Tibial nerve (tissue), 4 donors: ENCODE measurements around the gene CITED1. TPM values are rescaled to one million over a fixed set of nuclear protein-coding genes. Genes with fewer than 3 reads are reported as not detected.

Experiments
- DNase-seq, 2 donors: peaks; one replicate each; pipeline ENCODE4 v3.0.0-alpha.2; 2019; ENCODE audit warnings: low spot score in 2 of 2
- H3K27ac ChIP-seq, 4 donors: fragments of 200-600 bp; sonication (generic) in 3 of 4; one replicate each; pipeline ENCODE4 v1.5.1; 2017 to 2019; ENCODE audit warnings: mild to moderate bottlenecking in 1 of 4
- H3K27me3 ChIP-seq, 2 donors: fragments of 200-600 bp; sonication (generic) in 1 of 2; one replicate each; pipeline versions ENCODE4 v1.5.1 to v1.6.0; 2017 to 2019
- H3K36me3 ChIP-seq, 3 donors: fragments of 200-600 bp; sonication (generic); one replicate each; pipeline ENCODE4 v1.5.1; 2018 to 2019
- H3K4me1 ChIP-seq, 4 donors: fragments of 200-600 bp; sonication (generic) in 3 of 4; one replicate each; pipeline ENCODE4 v1.5.1; 2017 to 2019
- H3K4me3 ChIP-seq, 4 donors: fragments of 200-600 bp; sonication (generic) in 3 of 4; one replicate each; pipeline ENCODE4 v1.5.1; 2017 to 2019; ENCODE audit warnings: mild to moderate bottlenecking in 1 of 4, moderate library complexity in 1 of 4
- H3K9me3 ChIP-seq, 4 donors: fragments of 200-600 bp; sonication (generic) in 3 of 4; one replicate each; pipeline ENCODE4 v1.5.1; 2017 to 2019
- EP300 ChIP-seq, 2 donors: sonication (generic); formaldehyde crosslinking; IDR thresholded peaks; one replicate each; pipeline ENCODE4 v1.6.1; 2017; ENCODE audit warnings: antibody characterized with exemption in 2 of 2, mild to moderate bottlenecking in 1 of 2
- POLR2A ChIP-seq, 2 donors: fragments of 450-650 bp; IDR thresholded peaks; one replicate each; pipeline ENCODE4 v1.6.1; 2017; ENCODE audit warnings: antibody characterized with exemption in 2 of 2, mild to moderate bottlenecking in 2 of 2, moderate library complexity in 2 of 2
- WGBS, 2 donors: methylation state at CpG; one replicate each; pipeline ENCODE4 v1.1.5; 2018; 5-methylcytosine and 5-hydroxymethylcytosine counted together
- total RNA-seq, 4 donors: library from RNA; depleted of rRNA; stranded (reverse); fragments of >200 nt; gene quantifications; one replicate each; pipeline ENCODE4 v1.1.0, GENCODE V29; 2016
- TF ChIP-seq, protein P1 (sequence below), 5 experiments: fragments of 200-600 bp in 3 of 5; fragments of 450-650 bp in 2 of 5; sonication (generic) in 3 of 5; IDR thresholded peaks; one replicate each; pipeline ENCODE4 v1.5.1; 2016 to 2019; ENCODE audit warnings: antibody characterized with exemption in 5 of 5, mild to moderate bottlenecking in 3 of 5, moderate library complexity in 2 of 5

The CITED1 gene
- total RNA-seq, 4 donors from 2014 or later = 0.60 to 1.7 (median 0.84) TPM; not detected in 1

DNA sequence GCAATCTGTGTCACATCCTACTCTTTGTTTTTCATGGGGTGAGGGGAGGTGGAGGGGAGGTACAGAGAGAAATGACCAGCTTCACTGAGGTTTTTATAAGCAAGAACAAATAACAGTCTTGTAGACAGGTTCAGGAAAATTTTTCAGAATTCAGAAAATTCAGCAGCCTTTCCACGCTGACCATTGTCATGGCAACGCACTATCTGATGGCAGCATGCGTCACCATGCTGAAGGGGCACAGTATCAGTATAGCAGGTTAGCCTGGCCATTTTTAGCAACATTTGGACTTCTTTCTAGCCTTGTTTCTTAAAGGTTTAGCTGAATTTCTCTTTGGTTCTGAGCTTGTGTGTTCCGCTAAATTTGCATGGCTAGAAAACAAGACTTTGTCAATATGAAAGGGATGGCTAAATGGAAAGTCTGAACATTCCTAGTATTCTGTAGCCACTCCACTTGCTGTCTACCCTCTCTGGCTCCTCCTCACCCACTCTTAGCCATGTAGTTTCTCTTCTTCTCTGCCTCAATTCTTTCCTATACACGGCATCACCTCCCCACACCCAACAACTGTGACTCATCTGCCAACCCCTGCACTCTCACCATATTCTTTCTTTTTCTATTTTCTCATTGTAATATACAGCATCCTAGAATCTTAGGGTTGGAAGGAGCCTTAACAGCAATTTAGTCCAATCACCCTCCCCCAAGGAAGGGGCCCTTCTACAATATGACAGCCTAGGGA is 42.7 kb upstream of the CITED1 start:
- peaks cover 0 to 11% (median 0%) of the 10 kb centered on the region in 3 donors for H3K36me3 ChIP-seq
- TF ChIP-seq EP300 (IDR thresholded peaks at IDR 0.05) = no peak
- TF ChIP-seq, protein P1, sequence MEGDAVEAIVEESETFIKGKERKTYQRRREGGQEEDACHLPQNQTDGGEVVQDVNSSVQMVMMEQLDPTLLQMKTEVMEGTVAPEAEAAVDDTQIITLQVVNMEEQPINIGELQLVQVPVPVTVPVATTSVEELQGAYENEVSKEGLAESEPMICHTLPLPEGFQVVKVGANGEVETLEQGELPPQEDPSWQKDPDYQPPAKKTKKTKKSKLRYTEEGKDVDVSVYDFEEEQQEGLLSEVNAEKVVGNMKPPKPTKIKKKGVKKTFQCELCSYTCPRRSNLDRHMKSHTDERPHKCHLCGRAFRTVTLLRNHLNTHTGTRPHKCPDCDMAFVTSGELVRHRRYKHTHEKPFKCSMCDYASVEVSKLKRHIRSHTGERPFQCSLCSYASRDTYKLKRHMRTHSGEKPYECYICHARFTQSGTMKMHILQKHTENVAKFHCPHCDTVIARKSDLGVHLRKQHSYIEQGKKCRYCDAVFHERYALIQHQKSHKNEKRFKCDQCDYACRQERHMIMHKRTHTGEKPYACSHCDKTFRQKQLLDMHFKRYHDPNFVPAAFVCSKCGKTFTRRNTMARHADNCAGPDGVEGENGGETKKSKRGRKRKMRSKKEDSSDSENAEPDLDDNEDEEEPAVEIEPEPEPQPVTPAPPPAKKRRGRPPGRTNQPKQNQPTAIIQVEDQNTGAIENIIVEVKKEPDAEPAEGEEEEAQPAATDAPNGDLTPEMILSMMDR (IDR thresholded peaks at IDR 0.05) = no peak
- no peak for TF ChIP-seq POLR2A (IDR thresholded peaks at IDR 0.05)
- WGBS, 2 donors = 92% methylated on average over 5 of the region's 5 CpGs

DNA sequence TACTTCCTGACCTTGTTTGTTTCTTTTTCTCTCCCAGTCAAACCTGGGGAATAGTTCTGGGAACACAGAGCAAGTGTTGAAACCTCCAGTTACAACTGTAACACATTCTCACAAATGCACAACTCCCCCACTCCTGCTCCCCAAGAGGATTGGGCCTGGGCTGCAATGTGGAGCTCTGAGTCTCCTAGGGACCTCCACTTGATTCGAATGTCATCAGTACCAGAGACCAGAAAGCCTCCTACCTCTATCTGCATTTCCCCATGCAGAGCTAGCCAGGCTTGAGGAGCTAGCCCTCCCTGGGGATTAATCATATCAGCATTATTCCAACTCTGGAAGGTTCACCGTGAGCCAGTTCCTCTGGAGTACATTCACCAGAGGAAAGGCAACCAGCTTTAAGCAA is 41.7 kb upstream of the CITED1 start:
- H3K4me3 ChIP-seq = no peak overlapping the region
- H3K36me3 ChIP-seq = peaks cover 0 to 11% (median 0%) of the 10 kb centered on the region in 3 donors
- 35 to 63% methylated on average over 2 of the region's 2 CpGs for WGBS, 2 donors
- no peaks in the 10 kb centered on the region for H3K9me3 ChIP-seq
- H3K4me1 ChIP-seq = no peaks in the 10 kb centered on the region
- peaks cover 0 to 12% of the 10 kb centered on the region in 2 donors for H3K27me3 ChIP-seq
- DNase-seq = no peak
- TF ChIP-seq, protein P1 (IDR thresholded peaks at IDR 0.05) = no peak
- peak in 1 of 2 donors; percentile 11 for TF ChIP-seq EP300 (IDR thresholded peaks at IDR 0.05)
- H3K27ac ChIP-seq = no peak overlapping the region

More for the DNA sequence above, 42.7 kb upstream of the CITED1 start:
- no peak overlapping the region for H3K4me3 ChIP-seq
- H3K9me3 ChIP-seq = no peaks in the 10 kb centered on the region
- DNase-seq = no peak
- no peaks in the 10 kb centered on the region for H3K4me1 ChIP-seq
- peaks cover 0 to 12% of the 10 kb centered on the region in 2 donors for H3K27me3 ChIP-seq
- no peak overlapping the region for H3K27ac ChIP-seq

DNA sequence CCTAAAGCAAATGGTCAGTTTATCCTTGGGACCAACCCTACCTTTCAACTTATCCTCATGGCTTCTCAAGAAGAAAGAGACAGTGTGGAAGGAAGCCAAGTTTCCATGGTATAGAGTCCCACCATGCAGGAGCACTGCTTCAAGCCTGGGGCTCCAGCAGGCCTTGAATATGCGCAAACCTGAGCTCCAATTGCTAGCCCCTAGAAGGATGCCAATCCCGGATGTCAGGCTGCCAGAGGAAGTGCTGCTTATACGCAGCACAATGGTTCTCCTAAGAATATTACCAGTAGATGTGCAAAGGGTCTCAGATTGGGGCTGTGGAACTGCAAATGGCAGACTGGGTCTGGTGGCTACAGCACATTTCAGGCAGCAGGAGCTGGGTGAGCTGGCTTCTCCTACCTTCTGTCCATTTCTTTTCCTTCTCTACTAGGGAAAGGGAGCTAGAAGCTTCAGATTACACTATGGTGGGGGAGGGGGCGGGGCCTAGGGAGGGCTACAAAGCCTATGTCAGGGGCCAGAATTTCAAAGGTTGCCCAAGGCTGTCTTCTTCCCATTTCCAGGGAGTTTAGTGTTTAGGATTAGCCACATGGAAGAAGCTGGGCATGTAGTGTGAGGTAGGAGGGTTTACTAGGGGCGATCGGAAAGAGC is 40.7 kb upstream of the CITED1 start:
- no peaks in the 10 kb centered on the region for H3K4me1 ChIP-seq
- 72 to 90% methylated on average over 6 of the region's 6 CpGs for WGBS, 2 donors
- peaks cover 0 to 9% (median 0%) of the 10 kb centered on the region in 3 donors for H3K36me3 ChIP-seq
- no peak overlapping the region for H3K27ac ChIP-seq
- H3K27me3 ChIP-seq = peaks cover 0 to 12% of the 10 kb centered on the region in 2 donors
- no peak for DNase-seq
- no peak overlapping the region for H3K4me3 ChIP-seq
- no peak for TF ChIP-seq EP300 (IDR thresholded peaks at IDR 0.05)
- no peaks in the 10 kb centered on the region for H3K9me3 ChIP-seq

DNA sequence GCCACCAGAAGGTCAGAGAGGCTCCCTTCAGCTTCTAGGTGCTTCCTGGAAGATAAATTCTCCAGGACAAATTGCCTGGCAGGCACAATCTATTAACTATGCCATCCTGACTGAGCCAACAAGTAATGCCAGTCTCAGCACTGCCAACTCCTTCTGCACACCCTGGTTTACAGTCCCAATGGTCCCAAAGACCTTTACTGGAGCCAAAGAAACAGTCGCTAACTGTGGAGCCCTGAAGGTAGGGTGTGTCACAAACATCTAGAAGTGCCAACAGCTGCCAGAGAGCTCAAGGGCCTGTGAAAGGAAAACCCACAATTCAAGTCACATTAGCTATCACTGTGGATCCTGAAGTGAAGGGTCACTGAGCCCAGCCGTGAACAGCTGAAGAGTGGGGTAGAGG is 34.9 kb upstream of the CITED1 start:
- H3K27ac ChIP-seq = no peak overlapping the region
- no peak overlapping the region for H3K4me3 ChIP-seq
- H3K9me3 ChIP-seq = no peaks in the 10 kb centered on the region
- no peaks in the 10 kb centered on the region for H3K36me3 ChIP-seq
- TF ChIP-seq POLR2A (IDR thresholded peaks at IDR 0.05) (no peak), EP300 (IDR thresholded peaks at IDR 0.05) (no peak)
- DNase-seq = no peak
- peaks cover 0 to 8% of the 10 kb centered on the region in 2 donors for H3K27me3 ChIP-seq
- H3K4me1 ChIP-seq = no peaks in the 10 kb centered on the region
- 72% methylated on average over 2 of the region's 2 CpGs; no CpG with 5 or more reads in 1 of the 2 donors for WGBS, 2 donors

DNA sequence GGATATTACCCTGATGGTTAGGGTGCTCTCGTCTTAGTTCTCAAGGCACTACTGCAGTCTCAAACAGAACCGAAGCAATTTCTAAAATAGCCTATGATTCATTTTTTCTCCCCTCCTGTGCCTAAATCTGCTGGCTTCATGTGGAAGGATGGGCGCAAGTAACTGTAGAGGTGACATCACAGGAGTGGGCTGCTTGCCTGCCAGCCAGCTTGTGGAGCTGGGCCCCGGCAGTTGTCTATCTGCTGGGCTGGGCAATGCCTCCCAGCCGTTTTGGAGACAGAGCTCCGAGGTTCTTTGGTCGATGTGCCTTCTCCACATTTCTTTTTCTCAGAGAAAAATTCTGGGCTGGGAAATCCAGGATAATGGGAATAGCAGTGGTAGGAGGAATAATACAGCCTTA is 34.3 kb upstream of the CITED1 start:
- H3K27ac ChIP-seq = no peak overlapping the region
- no peaks in the 10 kb centered on the region for H3K9me3 ChIP-seq
- 72 to 83% methylated on average over 4 to 7 of the region's 7 CpGs for WGBS, 2 donors
- TF ChIP-seq EP300 (IDR thresholded peaks at IDR 0.05) (no peak), POLR2A (IDR thresholded peaks at IDR 0.05) (no peak)
- TF ChIP-seq, protein P1 (IDR thresholded peaks at IDR 0.05) = no peak
- H3K4me3 ChIP-seq = no peak overlapping the region
- peaks cover 0 to 6% of the 10 kb centered on the region in 2 donors for H3K27me3 ChIP-seq
- H3K36me3 ChIP-seq = no peaks in the 10 kb centered on the region
- no peaks in the 10 kb centered on the region for H3K4me1 ChIP-seq
- no peak for DNase-seq

DNA sequence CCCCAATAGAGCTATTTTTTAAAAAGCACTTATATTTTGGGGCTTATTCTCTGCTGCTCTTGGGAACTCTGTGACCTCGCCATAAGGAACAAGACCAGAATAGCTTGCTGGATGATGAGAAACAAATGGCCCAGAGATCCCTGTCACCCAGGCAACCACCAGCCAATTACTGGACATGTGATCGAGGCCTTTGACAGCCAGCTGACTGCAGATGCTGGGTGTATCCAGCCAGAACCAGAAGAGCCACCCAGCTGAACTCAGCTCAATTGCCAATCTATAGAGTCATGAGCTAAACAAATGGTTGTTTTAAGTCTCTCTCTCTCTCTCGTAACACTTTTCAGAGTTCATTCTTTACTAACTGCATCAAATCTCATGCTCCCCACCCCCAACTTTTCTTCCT is 24.4 kb upstream of the CITED1 start:
- H3K36me3 ChIP-seq = peaks cover 0 to 5% (median 0%) of the 10 kb centered on the region in 3 donors
- no peaks in the 10 kb centered on the region for H3K9me3 ChIP-seq
- H3K27ac ChIP-seq = no peak overlapping the region
- H3K27me3 ChIP-seq = peaks cover 0 to 5% of the 10 kb centered on the region in 2 donors
- H3K4me3 ChIP-seq = no peak overlapping the region
- no peak for DNase-seq
- H3K4me1 ChIP-seq = no peaks in the 10 kb centered on the region
- WGBS, 2 donors = 75 to 90% methylated on average over 3 of the region's 3 CpGs
- no peak for TF ChIP-seq POLR2A (IDR thresholded peaks at IDR 0.05)
- no peak for TF ChIP-seq EP300 (IDR thresholded peaks at IDR 0.05)
- TF ChIP-seq, protein P1 (IDR thresholded peaks at IDR 0.05) = no peak
